Adrenal gland (tissue), 12 donors: ENCODE data around the gene HIPK4. TPM values are rescaled to one million over a fixed set of nuclear protein-coding genes. Genes with fewer than 3 reads are reported as not detected.

Experiments
- DNase-seq, 7 donors: peaks; one replicate each; pipeline ENCODE4 v3.0.0-alpha.2; 2019 to 2020
- H3K27ac ChIP-seq, 5 donors: fragments of 200-600 bp; sonication (generic) in 4 of 5; 1 replicate in 3 of 5; 2 replicates in 2 of 5; pipeline versions ENCODE4 v1.5.1 to v1.8.0; 2016 to 2020; ENCODE audit warnings: mild to moderate bottlenecking in 1 of 5
- H3K27me3 ChIP-seq: fragments of 200-600 bp; 2 replicates; pipeline ENCODE4 v1.8.0; 2021
- H3K36me3 ChIP-seq, 2 donors: fragments of 200-600 bp; replicated peaks in 1 of 2; 1 replicate in 1 of 2; 2 replicates in 1 of 2; pipeline versions ENCODE4 v1.5.1 to v1.8.0; 2018 to 2022
- H3K4me1 ChIP-seq, 2 donors: fragments of 200-600 bp; replicated peaks in 1 of 2; 1 replicate in 1 of 2; 2 replicates in 1 of 2; pipeline versions ENCODE4 v1.5.1 to v1.8.0; 2018 to 2021
- H3K4me3 ChIP-seq, 4 donors: fragments of 200-600 bp; sonication (generic) in 3 of 4; one replicate each; pipeline ENCODE4 v1.5.1; 2016 to 2018
- H3K9me3 ChIP-seq, 3 donors: fragments of 200-600 bp; sonication (generic) in 1 of 3; replicated peaks in 1 of 3; 1 replicate in 2 of 3; 2 replicates in 1 of 3; pipeline versions ENCODE4 v1.5.1 to v1.8.0; 2016 to 2021
- CTCF ChIP-seq, 6 experiments: fragments of 450-650 bp in 4 of 6; fragments of 200-600 bp in 2 of 6; sonication (generic) in 1 of 6; IDR thresholded peaks; 1 replicate in 5 of 6; 2 replicates in 1 of 6; pipeline versions ENCODE4 v1.5.1 to v1.8.0; 2016 to 2021; ENCODE audit warnings: antibody characterized with exemption in 6 of 6, mild to moderate bottlenecking in 2 of 6, moderate library complexity in 1 of 6
- POLR2A ChIP-seq, 2 donors: fragments of 450-650 bp; IDR thresholded peaks; one replicate each; pipeline ENCODE4 v1.6.1; 2017; ENCODE audit warnings: antibody characterized with exemption in 2 of 2, mild to moderate bottlenecking in 2 of 2, moderate library complexity in 1 of 2
- WGBS, 4 donors: extraction: QIAGEN DNeasy Blood & Tissue Kit in 2 of 4; methylation state at CpG; one replicate each; pipeline versions ENCODE4 v1.1.5 to v1.1.7; 2013 to 2017; 5-methylcytosine and 5-hydroxymethylcytosine counted together
- intact Hi-C, 2 donors: fragments of 100-400 bp; cut with DNase I; formaldehyde crosslinking; loops; one replicate each; pipeline versions ENCODE4 v1.14.1 to v1.15.0; 2022 to 2023
- polyA plus RNA-seq, 3 donors: library from polyadenylated mRNA; stranded (reverse); fragments of 200-250 nt in 2 of 3; fragments of 350-450 nt in 1 of 3; fragmentation: Illumina TruSeq in 1 of 3; extraction: RNeasy Lipid Tissue Mini Kit (QIAGEN cat#74804) in 1 of 3; gene quantifications; one replicate each; pipeline ENCODE4 v1.2.3, GENCODE V29; 2013 to 2014
- total RNA-seq, 9 donors: library from RNA; depleted of rRNA in 4 of 9; stranded (reverse); fragments of >200 nt in 4 of 9; fragments of 120-200 nt in 1 of 9; fragmentation: NEBNext Ultra II Directional in 1 of 9; extraction: Animal tissue kit (Norgen Biotek cat#: 25700) in 1 of 9; gene quantifications; one replicate each; pipeline versions ENCODE4 v1.1.0 to v1.2.4, GENCODE V29; 2013 to 2023
- donor health status: healthy with polysubstance abuse.
- donor health status: Bipolar disorder and iron deficiency.
- donor health status: DM: yes; HTN: yes; CAD: no.
- donor health status: DM: no; HTN: no; CAD: no.
- donor health status: DM: no; HTN: no; CAD: no.
- donor health status: DM: yes; HTN: yes; CAD: no.

The HIPK4 gene
- total and polyA plus RNA-seq, 12 donors: 0.06 to 0.34 (median 0.20) TPM; not detected in 3

- Histone ChIP-seq H3K4me1 (peaks cover 7 to 8% of the 10 kb centered on the region in 2 donors), H3K4me3 (no peak overlapping the region), H3K36me3 (no peaks in the 10 kb centered on the region), H3K9me3 (no peaks in the 10 kb centered on the region), H3K27ac (no peak overlapping the region), H3K27me3 (no peaks in the 10 kb centered on the region)
- TF ChIP-seq CTCF (IDR thresholded peaks at IDR 0.05): no peak
- TF ChIP-seq POLR2A (IDR thresholded peaks at IDR 0.05): no peak
- DNase-seq: no peak
- WGBS, 4 donors: 65 to 80% (median 76%) methylated on average over 8 of the region's 8 CpGs
- intact Hi-C loops: no loop called here
Observed at GRCh38 chr19:40392123-40392522, 2.1 kb upstream of the HIPK4 start.

- DNase-seq: no peak
- H3K4me1 ChIP-seq: peaks cover 7 to 8% of the 10 kb centered on the region in 2 donors
- intact Hi-C loops: no loop called here
- no peaks in the 10 kb centered on the region for H3K9me3 ChIP-seq
- TF ChIP-seq POLR2A (IDR thresholded peaks at IDR 0.05) (no peak), CTCF (IDR thresholded peaks at IDR 0.05) (no peak)
- H3K27ac ChIP-seq: no peak overlapping the region
- H3K4me3 ChIP-seq: no peak overlapping the region
- H3K27me3 ChIP-seq: no peaks in the 10 kb centered on the region
- 94 to 97% (median 94%) methylated on average over 29 to 33 of the region's 33 CpGs for WGBS, 4 donors
- H3K36me3 ChIP-seq: no peaks in the 10 kb centered on the region
Observed at GRCh38 chr19:40389404-40390083, 437 bp downstream of the HIPK4 start.

GRCh38 chr19:40388481-40388880 is 1.5 kb downstream of the HIPK4 start:
- Histone ChIP-seq H3K27ac (peak overlapping the region in 2 of 5 donors; percentile 35 to 57), H3K4me3 (no peak overlapping the region), H3K9me3 (no peaks in the 10 kb centered on the region), H3K27me3 (no peaks in the 10 kb centered on the region), H3K4me1 (peaks cover 7 to 8% of the 10 kb centered on the region in 2 donors), H3K36me3 (no peaks in the 10 kb centered on the region)
- DNase-seq: peak in 6 of 7 donors; percentile 65 to 80 (median 78)
- 32 to 62% (median 43%) methylated on average over 3 of the region's 3 CpGs for whole genome bisulfite sequencing, 4 donors
- intact Hi-C loops: no loop called here
- TF ChIP-seq POLR2A (IDR thresholded peaks at IDR 0.05) (no peak), CTCF (IDR thresholded peaks at IDR 0.05) (peak in 2 of 6 experiments; percentile 12 to 17)

GRCh38 chr19:40387155-40387554 is 2.8 kb downstream of the HIPK4 start:
- H3K36me3 ChIP-seq: no peaks in the 10 kb centered on the region
- peaks cover 0 to 7% of the 10 kb centered on the region in 2 donors for H3K4me1 ChIP-seq
- TF ChIP-seq POLR2A (IDR thresholded peaks at IDR 0.05) (no peak), CTCF (IDR thresholded peaks at IDR 0.05) (no peak)
- H3K27ac ChIP-seq: no peak overlapping the region
- intact Hi-C loops: no loop called here
- 94 to 98% (median 96%) methylated on average over 10 of the region's 10 CpGs for WGBS, 4 donors
- H3K4me3 ChIP-seq: no peak overlapping the region
- H3K9me3 ChIP-seq: no peaks in the 10 kb centered on the region
- no peak for DNase-seq
- H3K27me3 ChIP-seq: no peaks in the 10 kb centered on the region
